Effector CD4-positive, alpha-beta T cell (primary cell): ENCODE data around the gene ACTA2.

ENCODE experiments used
- DNase-seq: peaks from one replicate; pipeline ENCODE4 v3.0.0-alpha.2; 2020

Gene ACTA2

DNA sequence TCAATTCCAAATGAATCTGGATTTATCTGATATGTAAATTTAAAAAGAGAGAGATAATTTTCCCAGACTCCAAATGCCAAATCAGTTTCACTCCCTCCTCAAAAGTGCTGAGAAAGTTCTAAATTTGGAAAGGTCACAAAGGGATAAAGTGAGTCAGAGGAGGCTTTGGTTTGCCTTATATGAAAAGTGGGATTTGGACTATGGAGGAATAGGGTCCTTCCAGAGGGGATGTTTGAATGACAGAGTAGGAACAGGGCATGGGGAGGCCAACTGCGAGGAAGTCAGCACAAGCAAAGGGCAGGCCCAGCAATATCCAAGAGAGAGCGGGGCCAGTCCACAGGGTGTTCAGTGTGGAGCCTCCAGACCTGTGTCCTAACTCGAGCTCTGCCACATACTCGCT lies 28.2 kb upstream of the ACTA2 start:
- DNase-seq = no peak

DNA sequence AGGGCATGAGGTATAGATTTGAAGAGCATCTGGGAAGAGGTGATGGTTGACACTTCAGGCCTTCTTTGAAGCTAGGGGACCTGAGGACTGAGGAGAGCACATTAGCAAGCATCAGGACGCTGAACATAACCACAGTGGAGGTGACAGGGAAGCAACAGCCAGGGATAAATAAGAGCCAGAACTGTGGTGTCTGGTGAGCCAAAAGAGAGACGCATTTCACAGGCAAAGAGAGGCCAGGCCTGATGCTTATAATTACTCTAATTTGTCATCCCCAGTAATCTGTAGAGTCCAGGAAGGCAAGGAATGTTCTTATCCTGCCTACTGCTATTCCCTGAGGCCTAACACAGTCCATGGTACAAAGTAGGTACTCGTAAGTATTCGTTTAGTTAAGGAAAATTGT lies 27.7 kb upstream of the ACTA2 start:
- DNase-seq = no peak

DNA sequence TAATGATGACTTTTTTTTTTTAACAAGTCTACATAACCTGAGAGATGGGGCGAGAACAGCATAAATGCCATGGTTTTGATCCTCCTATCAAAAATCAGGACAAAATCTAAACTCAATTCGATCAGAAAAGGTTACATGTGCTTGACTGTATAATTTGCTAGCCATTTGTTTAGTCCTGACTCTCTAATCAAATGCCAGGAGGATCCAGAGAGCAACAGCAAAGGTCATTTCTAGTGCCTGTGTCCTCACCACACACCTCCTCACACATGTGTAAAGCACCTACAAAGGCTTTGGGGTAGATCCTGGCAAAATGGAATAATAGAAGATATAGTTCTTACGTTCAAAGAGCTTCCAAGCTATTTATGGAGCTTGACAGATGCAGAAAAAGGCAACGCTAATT lies 27.0 kb upstream of the ACTA2 start:
- DNase-seq = no peak

DNA sequence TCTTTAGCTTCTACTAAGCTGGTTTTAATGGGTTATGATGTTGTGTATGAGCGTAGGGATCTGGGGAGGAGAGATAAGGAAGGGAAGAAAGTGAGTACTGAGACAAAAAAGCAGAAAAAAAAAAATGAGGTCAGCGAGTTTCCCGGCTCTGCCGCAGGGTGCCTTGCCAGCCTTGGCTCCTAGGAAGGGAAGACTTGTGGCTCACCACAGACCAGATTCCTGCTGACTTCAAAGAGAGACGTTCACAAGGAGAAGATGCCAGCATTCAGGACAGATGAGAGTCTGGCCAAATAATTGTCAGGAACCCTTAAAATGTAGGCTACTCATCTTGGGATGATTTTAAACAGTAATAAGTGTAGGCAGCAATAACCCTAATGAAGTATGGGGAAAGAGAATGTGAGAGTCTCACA lies 26.6 kb upstream of the ACTA2 start:
- DNase-seq = no peak

DNA sequence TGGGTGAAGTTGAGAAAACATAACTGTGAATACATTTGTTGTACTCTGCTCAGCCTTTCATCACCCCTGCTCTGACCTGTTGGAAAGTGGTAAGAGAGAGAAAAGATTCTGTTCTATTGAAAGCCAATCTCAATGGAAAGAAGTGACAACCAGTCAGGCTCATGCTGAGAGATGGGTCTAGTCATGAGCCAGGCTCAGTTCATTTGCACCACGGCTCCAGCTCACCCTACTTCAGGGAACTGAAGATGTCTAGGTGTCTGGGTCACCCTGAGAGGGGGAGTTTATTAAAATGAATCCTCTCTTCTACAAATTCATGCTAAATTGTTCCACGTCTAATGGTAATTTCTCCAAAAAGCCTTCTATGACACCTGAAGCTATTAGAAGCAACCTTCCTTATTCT lies 25.9 kb upstream of the ACTA2 start:
- DNase-seq = no peak

DNA sequence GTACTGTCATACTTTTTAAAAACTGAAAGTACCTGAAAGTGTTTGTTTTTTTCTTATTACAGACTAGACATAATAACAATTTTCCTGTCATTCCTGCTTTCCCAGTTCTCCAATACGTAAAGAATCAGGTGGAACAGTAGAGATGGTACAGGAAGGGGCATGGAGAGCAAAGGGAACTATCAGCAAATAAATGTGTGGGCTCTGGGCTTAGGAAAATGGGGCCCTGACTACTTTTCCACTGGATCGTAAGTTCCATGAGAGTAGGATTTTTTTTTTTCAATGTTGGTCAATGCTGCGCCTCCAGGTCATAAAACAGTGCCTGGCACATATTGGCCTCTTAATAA lies 22.8 kb upstream of the ACTA2 start:
- no peak for DNase-seq

DNA sequence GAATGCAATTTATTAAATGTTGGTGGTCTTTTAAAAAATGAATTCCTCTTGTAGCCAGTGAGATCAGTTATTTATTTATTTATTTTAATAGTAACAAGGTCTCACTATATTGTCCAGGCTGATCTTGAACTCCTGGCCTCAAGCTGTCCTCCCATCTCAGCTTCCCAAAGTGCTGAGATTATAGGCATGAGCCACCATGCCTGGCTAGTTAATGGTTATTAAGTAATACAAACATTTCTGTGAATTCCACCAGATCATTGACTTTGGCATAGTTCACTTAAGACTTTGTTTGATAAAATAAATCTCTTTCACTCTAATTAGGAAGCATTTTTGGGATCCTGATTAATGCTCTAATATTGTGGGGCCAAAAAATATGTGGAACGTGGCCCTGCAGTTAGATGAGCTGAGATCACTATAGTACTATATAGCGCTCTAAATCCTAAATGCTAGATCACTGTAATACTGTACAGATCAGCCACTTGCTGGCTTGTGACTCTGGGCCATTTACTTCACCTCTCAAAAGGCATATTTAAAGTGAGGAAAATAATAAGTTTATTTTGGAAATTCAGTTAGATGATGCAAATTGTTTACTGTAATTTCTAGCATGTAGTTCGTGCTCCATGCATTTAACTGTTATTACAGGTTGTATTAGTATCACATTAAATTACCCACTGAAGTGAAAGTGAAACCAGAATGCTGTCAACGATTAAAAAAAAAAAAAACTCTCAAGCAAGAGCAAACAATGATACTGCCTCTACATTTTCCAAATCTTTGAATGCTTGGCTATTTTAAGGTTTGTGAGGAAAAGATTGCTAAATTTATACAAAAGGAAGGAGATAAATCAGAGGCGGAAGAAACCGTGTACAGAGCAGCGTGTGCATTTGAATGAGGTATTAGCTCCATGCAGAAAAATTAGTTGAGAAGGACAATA lies 22.1 kb upstream of the ACTA2 start:
- DNase-seq = no peak

DNA sequence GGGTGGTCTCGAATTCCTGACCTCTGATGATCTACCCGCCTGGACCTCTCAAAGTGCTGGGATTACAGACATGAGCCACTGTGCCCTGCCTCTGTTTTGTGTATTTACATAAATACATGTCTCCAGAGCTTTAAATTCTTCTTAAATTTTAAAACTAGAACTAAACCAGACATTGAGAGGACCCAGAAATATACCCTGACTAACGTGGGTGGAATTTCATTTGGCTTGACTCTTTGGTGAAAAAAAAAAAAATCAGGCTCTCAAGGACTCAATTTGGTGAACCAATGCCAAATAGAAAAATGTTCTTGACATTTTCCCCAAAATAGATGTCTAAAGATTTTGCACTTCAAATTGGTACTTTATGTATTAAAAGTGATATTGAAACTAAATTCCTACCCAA lies 21.4 kb upstream of the ACTA2 start:
- DNase-seq = no peak

DNA sequence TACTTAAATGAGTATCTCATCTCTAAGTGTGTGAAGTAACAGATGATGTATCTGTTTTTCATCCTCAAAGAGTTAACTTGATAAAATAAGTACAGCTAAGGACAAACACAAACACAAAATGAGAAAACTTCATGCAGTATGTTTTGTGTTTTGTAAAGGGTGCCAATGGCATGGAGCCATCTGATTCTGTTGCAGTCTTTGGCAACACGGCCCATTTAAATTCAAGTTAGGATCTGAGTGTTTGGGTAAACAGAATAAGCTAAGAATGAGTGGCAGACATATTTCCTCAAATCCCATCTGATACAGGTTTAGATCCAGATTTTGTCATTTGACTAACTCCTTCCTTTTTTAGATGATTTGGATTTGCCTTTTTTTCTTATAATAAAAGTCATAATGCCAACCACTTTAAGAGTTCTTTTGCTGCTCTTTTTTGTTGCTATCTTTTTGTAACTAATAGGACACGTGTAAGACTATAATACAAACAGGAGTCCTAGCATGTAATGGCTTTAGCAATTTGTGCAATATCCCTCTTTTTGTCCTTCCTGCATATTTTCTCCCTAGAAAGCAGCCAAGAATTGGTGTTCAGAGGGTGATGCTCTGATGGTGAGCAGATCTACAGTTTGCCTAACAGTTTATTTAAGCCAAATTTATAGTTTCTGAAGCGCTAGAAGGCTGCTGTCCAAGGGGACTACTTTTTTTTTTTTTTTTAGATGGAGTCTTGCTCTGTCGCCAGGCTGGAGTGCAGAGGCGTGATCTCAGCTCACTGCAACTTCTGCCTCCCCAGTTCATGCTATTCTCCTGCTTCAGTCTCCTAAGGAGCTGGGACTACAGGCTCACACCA lies 18.9 kb upstream of the ACTA2 start:
- no peak for DNase-seq

DNA sequence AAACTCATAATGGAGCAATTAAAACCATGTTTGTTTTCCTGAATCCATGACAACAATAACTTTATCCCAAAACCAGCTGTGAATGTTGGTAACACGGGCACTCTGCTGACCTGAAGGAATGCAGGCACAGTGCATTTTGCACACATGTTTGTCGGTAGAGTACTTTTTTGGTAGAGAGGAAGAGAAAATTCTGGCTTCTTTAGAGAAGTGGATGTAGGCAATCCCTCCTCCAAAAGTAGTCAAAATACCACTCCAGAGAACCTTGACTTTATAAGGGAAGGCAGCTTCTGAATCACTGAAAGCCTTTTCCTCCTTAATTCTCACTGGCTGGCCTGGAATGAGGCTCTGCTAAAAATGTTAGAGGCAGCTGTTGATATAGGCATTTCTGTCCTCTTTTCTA lies 15.8 kb upstream of the ACTA2 start:
- no peak for DNase-seq

DNA sequence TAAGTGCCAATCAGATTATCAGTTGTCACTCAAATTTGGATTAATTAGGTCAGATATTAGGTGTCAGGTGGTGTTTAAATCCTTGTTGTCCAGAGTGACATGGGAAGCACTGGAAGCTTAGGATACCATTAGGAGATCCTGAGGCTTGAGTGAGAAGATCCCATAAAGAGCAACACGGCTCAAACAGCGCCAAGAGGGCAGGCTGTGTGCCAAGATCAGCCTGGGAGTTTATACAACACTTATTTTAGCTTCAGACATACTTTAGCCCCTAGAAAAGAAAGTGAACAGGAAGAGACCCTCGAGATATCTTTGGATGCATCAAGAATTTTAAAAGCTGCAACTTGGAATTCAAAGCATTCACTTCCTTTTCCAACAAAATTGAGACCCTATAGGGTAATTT lies 14.2 kb upstream of the ACTA2 start:
- DNase-seq = no peak

DNA sequence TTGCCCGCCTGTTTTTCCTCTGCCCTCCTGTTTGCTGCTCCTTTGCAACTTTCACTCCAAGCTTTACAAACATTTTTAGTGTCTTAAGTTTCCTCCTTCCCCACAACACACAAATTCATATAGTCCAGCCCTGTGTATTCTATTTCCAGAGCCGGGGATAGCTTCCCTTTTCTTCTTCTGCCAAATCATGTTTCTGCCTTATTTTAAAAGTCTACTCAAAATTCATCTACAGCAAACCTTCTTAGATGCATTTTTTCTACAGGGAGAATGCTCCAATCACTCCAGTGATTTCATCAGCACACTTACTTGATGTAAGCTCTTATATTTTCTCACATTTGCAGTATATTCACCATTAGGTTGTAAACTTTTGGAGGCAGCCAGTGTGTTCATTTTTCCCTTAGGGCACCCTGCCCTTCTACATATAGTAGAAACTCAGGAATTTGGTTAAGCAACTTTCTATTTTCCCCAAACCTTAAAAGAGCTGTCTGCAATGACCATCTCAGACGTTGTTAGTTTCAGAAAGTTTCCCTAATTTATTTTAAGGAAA lies 12.4 kb upstream of the ACTA2 start:
- no peak for DNase-seq

DNA sequence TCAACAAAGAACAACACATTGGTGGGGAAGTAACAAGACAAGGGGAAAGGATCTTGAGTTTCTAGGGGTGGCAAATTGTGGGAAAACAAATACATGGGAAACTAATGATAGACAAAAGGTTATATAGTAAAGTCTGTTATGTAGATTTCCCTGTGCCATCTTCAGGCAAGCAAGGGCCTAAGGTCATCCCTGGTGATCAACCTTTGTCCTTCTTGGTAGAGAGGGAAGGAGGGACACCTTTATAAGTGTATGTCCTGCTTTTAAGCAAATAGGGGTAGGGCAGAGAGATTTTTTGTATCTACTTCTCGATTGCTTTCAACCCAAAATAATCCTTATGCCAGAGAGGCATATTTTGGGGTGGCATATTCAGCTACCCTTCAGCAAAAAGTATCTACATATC lies 11.8 kb upstream of the ACTA2 start:
- DNase-seq = no peak

DNA sequence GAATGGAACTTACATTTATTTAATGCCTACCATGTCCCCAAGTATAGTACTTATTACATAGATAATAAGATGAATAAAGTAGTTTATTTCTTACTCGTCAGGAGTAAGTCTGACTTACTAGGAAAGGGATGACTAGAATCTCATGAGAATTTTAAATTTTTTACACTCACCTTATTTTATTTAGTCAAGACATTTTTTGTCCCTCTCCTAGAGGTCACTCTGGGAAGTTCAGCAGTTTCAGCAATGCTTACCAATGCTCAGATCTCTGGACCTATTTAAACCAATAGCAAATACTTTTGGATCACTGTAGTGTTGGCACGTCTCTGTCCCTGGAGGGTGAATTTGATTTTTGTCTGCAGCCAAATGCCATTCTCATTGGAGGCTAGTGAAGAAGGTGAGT lies 10.7 kb upstream of the ACTA2 start:
- DNase-seq = no peak

DNA sequence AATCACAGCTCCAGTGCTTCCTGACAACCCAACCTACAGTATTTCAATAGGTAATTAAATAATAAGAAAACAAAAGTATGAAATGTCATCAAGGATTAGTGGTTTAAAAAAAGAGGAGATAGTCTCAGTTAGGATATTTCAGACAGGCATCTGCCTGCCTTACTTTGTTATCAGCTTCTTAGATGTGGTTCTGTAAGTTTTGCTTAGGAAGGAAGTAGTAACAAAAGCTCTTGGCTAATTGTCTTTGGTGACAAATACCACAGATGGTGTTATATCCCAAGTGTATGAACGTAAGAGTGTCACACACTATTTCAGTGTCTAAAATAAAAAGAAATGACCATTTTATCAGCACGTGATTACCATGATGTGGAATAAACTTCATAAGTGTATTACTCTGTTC lies 9.8 kb upstream of the ACTA2 start:
- no peak for DNase-seq

DNA sequence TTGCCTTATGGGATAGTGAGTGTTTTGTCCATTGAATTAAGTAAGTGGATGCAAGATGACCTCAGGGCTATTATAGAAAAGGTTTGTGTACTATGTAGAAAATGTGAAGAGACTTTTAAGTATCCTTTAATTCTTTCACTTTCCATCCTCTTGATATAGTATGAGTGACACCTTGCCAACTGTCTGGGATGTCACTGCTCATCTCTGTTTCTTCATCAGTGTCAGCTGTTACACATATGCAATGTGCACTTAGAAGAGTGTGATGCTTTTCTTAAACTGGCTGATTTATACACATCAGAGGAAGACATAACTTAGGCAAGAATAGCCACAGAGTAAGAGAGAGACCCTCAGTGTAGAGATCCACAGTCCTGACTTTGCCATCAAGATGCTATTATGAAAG lies 8.7 kb upstream of the ACTA2 start:
- no peak for DNase-seq

DNA sequence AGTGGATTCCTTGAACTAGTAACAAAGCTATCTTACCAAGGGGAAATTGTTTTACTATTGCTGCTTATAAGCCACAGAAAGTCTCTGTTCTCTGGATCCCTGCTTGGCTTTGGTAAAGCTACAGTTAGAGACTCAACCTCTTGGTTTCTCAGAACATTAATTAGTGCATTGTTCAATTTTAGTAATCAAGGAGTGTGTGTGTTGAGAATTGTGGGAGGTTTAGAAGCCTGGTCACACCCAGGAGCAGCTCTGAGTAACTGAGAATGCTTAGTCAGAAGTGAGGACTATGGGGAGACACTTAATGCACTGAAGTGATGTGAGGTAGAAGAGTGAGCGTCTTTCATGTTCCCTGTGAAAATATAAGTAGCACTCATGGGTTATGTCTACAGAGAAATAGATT lies 8.2 kb upstream of the ACTA2 start:
- DNase-seq = no peak

DNA sequence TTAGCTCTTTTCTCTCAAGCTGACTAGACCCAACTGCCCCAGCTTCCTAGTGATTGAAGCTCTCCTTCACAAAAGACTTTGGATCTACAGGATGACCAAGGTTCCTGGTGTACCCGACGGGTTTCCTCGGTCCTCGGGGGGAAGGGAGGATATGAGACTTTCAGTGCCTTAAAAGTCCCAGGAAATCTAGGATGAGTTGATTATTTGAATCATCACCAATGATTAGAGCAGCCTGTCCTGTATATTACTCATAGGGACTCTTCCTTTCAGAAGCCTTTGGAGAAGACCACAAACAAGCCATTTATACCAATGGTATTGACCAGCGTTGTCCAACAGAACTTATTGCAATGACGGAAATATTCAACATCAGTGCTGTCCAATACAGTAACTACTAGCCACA lies 6.1 kb upstream of the ACTA2 start:
- DNase-seq = no peak

DNA sequence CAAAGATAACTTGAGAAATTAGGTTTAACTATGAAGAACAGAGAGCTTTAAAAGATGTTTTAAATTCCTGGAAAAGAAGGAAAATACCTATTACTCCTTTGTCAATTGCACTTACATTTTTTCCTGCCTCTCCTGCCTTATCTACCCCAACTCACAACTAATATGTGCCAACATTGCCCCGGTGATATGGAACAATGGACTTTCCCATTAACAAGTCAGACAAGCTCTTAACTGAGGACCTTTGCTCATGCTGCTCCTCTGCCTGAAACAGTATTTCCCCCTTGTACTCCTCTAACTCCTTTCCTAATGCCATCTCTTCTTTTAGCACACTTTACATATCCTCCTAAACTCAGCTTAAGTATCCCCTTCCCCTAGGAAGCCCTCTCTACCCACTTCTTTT lies 4.8 kb upstream of the ACTA2 start:
- DNase-seq = no peak

DNA sequence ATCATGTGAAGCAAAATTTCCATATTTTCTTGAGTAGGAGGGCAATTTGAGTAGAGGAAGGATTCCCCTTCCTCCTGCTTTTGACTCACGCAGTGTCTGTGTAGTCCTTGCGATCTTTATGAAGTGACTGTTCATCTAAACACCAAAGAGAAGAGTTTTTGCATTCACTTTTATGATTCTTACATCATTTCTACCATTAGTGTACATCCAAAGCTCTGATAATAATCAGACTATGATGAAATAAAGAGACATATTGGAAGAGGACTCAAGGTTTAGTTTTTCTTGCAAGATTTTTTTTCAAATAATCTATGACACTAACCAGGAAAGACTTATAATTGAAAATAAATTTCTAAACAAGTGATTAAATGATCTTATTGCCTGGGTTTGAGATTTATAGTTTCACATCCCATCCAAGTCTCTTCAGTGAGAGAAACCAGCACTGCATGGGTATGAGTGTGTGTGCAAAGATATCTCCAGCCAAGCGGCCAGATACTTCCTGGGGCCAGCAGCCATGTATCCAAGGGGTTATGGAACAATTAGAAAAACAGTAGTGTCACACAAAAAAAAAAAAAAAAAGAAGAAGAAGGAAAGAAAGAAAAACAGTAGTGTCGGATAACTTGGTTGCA lies 2.0 kb upstream of the ACTA2 start:
- no peak for DNase-seq

DNA sequence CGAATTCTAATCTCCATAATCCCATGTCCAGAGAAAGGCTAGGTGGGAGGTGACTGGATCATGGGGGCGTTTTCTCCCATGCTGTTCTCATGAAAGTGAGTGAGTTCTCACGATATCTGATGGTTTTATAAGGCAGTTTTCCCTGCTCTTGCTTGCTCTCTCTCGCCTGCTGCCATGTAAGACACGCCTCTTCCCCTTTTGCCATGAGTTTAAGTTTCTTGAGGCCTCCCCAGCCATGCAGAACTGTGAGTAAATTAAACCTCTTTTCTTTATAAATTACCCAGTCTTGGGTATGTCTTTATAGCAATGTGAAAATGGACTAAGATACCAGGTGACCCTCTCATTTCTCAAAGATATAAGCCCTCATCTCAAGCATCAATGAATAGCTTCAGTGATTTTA lies 1.1 kb upstream of the ACTA2 start:
- no peak for DNase-seq

DNA sequence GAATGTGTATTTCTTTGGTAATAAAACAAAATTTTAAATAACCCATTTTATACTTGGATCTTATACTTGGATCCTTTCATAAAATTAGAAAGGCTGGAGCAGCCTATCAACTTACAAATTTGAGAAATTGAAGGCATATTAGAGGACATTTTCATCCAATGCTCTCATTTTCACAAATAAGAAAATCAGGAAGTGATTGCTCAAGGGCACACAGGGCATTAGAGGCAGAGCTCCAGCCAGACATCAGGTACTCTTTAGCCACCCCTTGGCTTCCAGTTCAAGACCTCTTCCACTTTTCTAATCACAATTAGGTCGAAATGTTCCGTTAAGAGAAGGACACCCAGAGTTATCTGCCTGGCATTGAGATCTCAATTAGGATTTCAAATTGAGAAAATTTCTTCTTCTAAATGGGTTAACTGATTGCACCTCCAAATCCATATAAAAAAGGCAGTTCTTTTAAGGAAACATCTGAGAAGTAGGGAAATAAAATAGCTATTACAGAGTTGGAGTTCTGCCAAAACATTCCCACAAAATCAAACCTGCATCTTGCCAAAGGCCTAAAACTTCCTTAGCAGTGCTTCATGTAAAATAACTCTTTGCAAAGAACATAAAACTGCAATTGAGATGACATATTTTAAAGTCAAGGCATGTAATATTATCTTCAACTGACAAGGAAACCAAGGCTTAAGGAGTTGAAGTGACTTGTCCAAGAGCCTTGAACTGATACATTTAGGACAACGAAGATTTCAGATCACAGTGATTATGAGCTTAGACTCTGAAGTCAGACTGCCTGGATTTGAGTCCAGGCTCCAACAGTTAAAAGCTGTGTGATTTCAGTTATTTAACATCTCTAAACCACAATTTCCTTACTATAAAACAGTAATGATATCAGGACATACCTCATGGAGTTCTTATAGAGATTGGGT lies 2.4 kb downstream of the ACTA2 start:
- DNase-seq = no peak
